ENCODE measurements around the gene HSD3B1. TPM values are rescaled to one million over a fixed set of nuclear protein-coding genes. Genes with fewer than 3 reads are reported as not detected.
A peak's percentile ranks its signal among the peaks of the same experiment; 100 is the strongest.

Gene HSD3B1
- total RNA-seq, 6 donors from 2014 or later: not detected

DNA sequence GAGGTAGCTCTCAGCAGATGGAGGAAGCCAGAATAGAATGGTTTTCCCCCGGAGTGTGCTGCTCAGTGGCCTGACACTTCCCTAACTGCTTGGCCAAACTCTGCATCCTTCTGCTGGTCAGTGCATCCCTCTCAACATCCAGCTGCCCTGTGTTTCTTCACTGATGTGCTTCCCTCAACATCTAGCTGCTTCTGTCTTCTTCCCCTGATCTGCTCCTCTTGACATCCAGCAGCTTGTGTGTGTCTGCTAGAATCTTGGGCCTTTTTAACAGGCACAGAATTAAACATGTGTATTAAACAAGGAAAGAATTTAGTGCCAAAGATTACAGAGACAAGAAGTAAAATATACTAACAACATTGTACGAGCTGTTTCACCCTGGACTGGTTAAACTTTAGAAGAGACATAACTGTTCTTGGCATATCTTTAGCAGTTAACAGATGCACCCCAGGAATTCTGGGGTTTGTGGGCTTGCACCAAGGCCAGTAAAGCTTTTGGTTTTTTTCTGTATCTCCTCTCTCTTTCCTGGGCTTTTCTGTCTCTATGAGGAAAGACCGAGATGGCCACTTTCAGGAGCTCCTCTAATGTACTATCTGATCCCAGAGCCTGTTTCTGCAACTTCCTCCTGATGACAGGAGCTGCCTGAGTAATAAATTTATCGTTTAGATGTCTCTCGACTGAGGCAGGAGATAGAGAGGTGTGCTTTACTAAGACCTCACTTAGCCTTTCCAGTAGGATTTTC lies 34.8 kb upstream of the HSD3B1 start:
- no peak for ATAC-seq (ENCODE audit: low FRiP score in 2 of 2)
- no peak for DNase-seq
- WGBS, 2 donors: 46 to 60% methylated on average over 5 of the region's 5 CpGs

DNA sequence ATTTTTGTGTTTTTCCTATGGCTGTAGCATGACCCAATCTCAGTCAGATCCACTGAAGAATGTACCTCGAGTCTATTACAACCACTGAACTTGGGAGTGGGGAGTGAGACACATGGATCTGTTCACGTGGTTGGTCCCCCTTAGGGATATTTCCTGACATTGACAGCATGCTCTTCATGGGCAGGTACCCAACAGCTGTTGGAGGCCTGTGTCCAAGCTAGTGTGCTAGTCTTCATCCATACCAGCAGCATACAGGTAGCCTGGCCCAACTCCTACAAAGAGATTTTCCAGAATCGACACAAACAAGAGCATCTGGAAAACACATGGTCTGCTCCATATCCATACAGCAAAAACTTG lies 34.2 kb upstream of the HSD3B1 start:
- no peak overlapping the region for H3K4me3 ChIP-seq
- no peak for DNase-seq
- no peaks in the 10 kb centered on the region for H3K4me1 ChIP-seq
- no peak overlapping the region for H3K27ac ChIP-seq
- no peaks in the 10 kb centered on the region for H3K27me3 ChIP-seq
- 67 to 77% methylated on average over 3 of the region's 3 CpGs for WGBS, 2 donors
- no peaks in the 10 kb centered on the region for H3K36me3 ChIP-seq
- no peaks in the 10 kb centered on the region for H3K9me3 ChIP-seq
- no peak for ATAC-seq (ENCODE audit: low FRiP score in 2 of 2)
- TF ChIP-seq POLR2A (IDR thresholded peaks at IDR 0.05) (no peak), POLR2AphosphoS5 (IDR thresholded peaks at IDR 0.05) (no peak), EP300 (IDR thresholded peaks at IDR 0.05) (no peak)
- TF ChIP-seq, protein P1, sequence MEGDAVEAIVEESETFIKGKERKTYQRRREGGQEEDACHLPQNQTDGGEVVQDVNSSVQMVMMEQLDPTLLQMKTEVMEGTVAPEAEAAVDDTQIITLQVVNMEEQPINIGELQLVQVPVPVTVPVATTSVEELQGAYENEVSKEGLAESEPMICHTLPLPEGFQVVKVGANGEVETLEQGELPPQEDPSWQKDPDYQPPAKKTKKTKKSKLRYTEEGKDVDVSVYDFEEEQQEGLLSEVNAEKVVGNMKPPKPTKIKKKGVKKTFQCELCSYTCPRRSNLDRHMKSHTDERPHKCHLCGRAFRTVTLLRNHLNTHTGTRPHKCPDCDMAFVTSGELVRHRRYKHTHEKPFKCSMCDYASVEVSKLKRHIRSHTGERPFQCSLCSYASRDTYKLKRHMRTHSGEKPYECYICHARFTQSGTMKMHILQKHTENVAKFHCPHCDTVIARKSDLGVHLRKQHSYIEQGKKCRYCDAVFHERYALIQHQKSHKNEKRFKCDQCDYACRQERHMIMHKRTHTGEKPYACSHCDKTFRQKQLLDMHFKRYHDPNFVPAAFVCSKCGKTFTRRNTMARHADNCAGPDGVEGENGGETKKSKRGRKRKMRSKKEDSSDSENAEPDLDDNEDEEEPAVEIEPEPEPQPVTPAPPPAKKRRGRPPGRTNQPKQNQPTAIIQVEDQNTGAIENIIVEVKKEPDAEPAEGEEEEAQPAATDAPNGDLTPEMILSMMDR (IDR thresholded peaks at IDR 0.05): no peak

More for the DNA sequence above, 34.8 kb upstream of the HSD3B1 start:
- H3K27ac ChIP-seq: no peak overlapping the region
- H3K9me3 ChIP-seq: no peaks in the 10 kb centered on the region
- no peaks in the 10 kb centered on the region for H3K27me3 ChIP-seq
- no peak overlapping the region for H3K4me3 ChIP-seq
- H3K4me1 ChIP-seq: peaks cover 0 to 2% (median 0%) of the 10 kb centered on the region in 4 donors
- H3K36me3 ChIP-seq: no peaks in the 10 kb centered on the region
- TF ChIP-seq POLR2AphosphoS5 (IDR thresholded peaks at IDR 0.05): no peak
- TF ChIP-seq, protein P1 (IDR thresholded peaks at IDR 0.05): no peak
- no peak for TF ChIP-seq EP300 (IDR thresholded peaks at IDR 0.05)
- TF ChIP-seq POLR2A (IDR thresholded peaks at IDR 0.05): no peak

DNA sequence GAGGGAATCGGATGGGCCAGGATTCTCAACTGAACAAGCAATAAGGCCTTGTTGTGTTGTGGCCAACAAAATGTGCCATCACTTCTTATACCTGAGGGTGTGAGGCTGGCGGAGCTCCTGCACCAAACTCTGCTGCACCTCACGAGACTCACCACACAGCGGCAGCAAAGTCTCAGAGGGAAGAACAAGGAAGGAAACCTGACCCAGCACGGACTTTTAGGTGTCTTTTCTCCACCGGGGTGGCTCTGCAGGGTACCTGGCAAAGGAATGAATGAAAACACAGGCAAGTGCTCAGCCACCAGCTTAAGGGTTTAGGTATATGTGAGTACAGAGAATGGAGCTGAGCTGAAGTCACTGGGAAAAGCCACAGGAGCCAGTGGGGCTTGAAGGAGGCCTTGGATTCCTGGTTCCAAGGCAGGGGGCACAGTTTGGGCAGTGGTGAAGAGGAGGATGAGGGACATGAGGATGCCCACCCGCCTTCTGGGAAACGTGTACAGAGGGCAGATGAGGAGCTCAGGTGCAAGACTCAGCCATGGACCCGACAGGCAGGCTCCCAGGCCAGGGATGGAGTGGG lies 31.1 kb upstream of the HSD3B1 start:
- peak; percentile 45 to 69 for ATAC-seq (ENCODE audit: low FRiP score in 2 of 2)
- WGBS, 2 donors: 31 to 35% methylated on average over 9 of the region's 9 CpGs

DNA sequence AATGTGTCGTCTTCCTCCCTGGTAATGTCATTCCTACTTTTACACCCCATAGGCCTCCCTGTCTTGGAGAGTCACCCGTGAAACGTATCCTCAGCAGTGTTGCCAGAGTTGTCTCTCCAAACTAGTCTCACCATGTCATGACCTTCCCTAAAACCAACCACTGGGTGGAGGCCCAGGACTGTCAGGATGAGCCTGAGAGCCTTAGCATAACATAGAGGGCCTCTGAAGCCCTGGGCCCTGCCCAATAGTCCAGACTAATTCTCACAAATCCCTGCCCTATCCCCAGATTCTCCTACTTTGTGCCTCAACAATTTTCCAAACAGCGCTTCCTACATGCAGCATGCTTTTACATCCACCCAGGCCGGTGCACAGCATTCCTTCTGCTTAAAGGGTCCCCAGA lies 29.3 kb upstream of the HSD3B1 start:
- Histone ChIP-seq H3K4me1 (no peaks in the 10 kb centered on the region), H3K27me3 (no peaks in the 10 kb centered on the region), H3K9me3 (no peaks in the 10 kb centered on the region), H3K4me3 (no peak overlapping the region), H3K27ac (no peak overlapping the region), H3K36me3 (no peaks in the 10 kb centered on the region)
- DNase-seq (no peak), ATAC-seq (ENCODE audit: low FRiP score in 2 of 2) (no peak)
- 91 to 95% methylated on average over 5 of the region's 5 CpGs for WGBS, 2 donors
- TF ChIP-seq, protein P1 (IDR thresholded peaks at IDR 0.05): no peak
- TF ChIP-seq POLR2AphosphoS5 (IDR thresholded peaks at IDR 0.05): no peak
- TF ChIP-seq EP300 (IDR thresholded peaks at IDR 0.05): no peak
- TF ChIP-seq POLR2A (IDR thresholded peaks at IDR 0.05): no peak

More for the DNA sequence above, 31.1 kb upstream of the HSD3B1 start:
- Histone ChIP-seq H3K4me3 (no peak overlapping the region), H3K9me3 (no peaks in the 10 kb centered on the region), H3K36me3 (no peaks in the 10 kb centered on the region), H3K4me1 (no peaks in the 10 kb centered on the region), H3K27me3 (no peaks in the 10 kb centered on the region), H3K27ac (no peak overlapping the region)
- DNase-seq: peak in 1 of 2 donors; percentile 51
- TF ChIP-seq POLR2AphosphoS5 (IDR thresholded peaks at IDR 0.05) (no peak), POLR2A (IDR thresholded peaks at IDR 0.05) (no peak)
- TF ChIP-seq, protein P1 (IDR thresholded peaks at IDR 0.05): peak; percentile 20 to 59 (median 44)

Measured in upper lobe of left lung (tissue), 6 donors.